H7 (cell line): ENCODE data around the gene BEX5. TPM values are rescaled to one million over a fixed set of nuclear protein-coding genes. Genes with fewer than 3 reads are reported as not detected.

Experiments
- DNase-seq: peaks from one replicate; pipeline ENCODE4 v3.0.0; 2012
- H3K27me3 ChIP-seq: 2 replicates; pipeline ENCODE4 v1.6.0; 2011; ENCODE audit warnings: mild to moderate bottlenecking, low read length; ENCODE audit not compliant: control insufficient read depth, insufficient read depth
- H3K36me3 ChIP-seq: replicated peaks from 2 replicates; pipeline ENCODE4 v1.5.1; 2011; ENCODE audit warnings: low read length; ENCODE audit not compliant: control insufficient read depth, insufficient read depth
- H3K4me3 ChIP-seq: 2 replicates; pipeline ENCODE4 v1.5.1; 2011; ENCODE audit warnings: low read depth, mild to moderate bottlenecking, control low read depth, low read length, moderate library complexity; ENCODE audit not compliant: insufficient read depth
- total RNA-seq: library from RNA; depleted of rRNA; stranded (reverse); fragments of >200 nt; shearing (Covaris generic); gene quantifications from 2 replicates; pipeline ENCODE4 v1.2.3, GENCODE V29; 2014; rRNA removed

Gene BEX5
- total RNA-seq, 1 experiment from 2014 or later: 5.5 TPM

GRCh38 chrX:102113367-102113766, 42.4 kb downstream of the BEX5 start:
- no peak overlapping the region for H3K4me3 ChIP-seq

More at GRCh38 chrX:102113367-102113766, 42.4 kb downstream of the BEX5 start:
- H3K36me3 ChIP-seq: no peaks in the 10 kb centered on the region
- H3K27me3 ChIP-seq: no peaks in the 10 kb centered on the region
- DNase-seq: no peak

Other genes starting within 250 kb of the BEX5 start
- gene ZMAT1, start 223.9 kb downstream of the BEX5 start, total RNA-seq: 0.87 and 3.3 TPM in 2 replicates
- gene TCEAL2, start 30.3 kb downstream of the BEX5 start, total RNA-seq: 3.2 and 7.5 TPM in 2 replicates
- gene TCEAL6, start 13.5 kb downstream of the BEX5 start, total RNA-seq: not detected in 2 replicates
- gene TCP11X1, start 59.3 kb upstream of the BEX5 start, total RNA-seq: 0.28 TPM in 1 of 2 replicates, not detected in the other
- gene NXF2, start 91.2 kb upstream of the BEX5 start, total RNA-seq: 0.11 TPM in 1 of 2 replicates, not detected in the other